ENCODE data around the gene COL27A1. TPM values are rescaled to one million over a fixed set of nuclear protein-coding genes. Genes with fewer than 3 reads are reported as not detected.

Gene COL27A1
- total and polyA plus RNA-seq, 4 donors = 10.9 to 25.6 (median 17.4) TPM

DNA sequence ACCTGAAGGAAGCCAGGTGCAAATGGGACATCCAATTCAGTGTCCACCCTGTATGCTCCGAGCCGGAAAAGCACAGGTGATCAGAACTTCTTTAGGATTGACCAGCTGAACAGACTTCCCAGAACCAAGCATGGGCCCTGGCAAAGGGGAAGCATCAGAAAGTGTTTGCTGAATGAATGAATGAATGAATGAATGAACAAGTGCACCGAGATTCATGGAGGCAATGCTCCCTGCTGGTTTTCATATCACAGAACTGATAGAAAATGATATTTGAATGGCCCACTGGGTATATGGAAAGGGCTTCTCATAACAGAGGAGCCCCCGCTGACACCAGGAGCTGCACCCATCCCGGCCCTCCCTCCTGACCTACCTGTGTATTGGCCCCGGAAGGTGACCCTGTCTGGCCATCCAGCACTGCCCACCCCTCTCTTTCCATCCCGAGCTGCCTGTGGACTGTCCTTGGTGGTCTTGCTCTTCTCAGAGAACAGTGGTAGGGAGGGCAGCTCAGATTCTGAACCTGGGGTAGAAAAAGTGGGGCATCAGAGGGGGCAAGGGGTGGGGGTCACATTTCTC is 190.2 kb downstream of the COL27A1 start:
- Histone ChIP-seq H3K27ac (ENCODE audit: low read depth in 1 of 2, low read length in 1 of 2) (no peak overlapping the region), H3K9me3 (ENCODE audit: control insufficient read depth in 4 of 4, insufficient read depth in 3 of 4, low read length in 3 of 4) (no peaks in the 10 kb centered on the region), H3K27me3 (ENCODE audit: control insufficient read depth in 3 of 3, insufficient read depth in 3 of 3, low read length in 2 of 3) (no peaks in the 10 kb centered on the region), H3K4me3 (no peak overlapping the region), H3K36me3 (ENCODE audit: control insufficient read depth in 4 of 4, insufficient read depth in 4 of 4, low read length in 4 of 4) (peaks cover 0 to 79% (median 58%) of the 10 kb centered on the region in 4 donors), H3K9ac (ENCODE audit: insufficient read depth in 1 of 2, low read length in 2 of 2) (no peak overlapping the region), H3K4me1 (ENCODE audit: control insufficient read depth in 5 of 5, insufficient read depth in 5 of 5, low read length in 5 of 5) (peaks cover 0 to 5% (median 4%) of the 10 kb centered on the region in 5 donors)
- no peak for TF ChIP-seq CTCF (IDR thresholded peaks at IDR 0.05; ENCODE audit: control extremely low read depth, extremely low read depth)
- no peak for DNase-seq
- 89 to 94% methylated on average over 7 of the region's 7 CpGs for WGBS, 2 donors
- ATAC-seq (ENCODE audit: insufficient read depth, low FRiP score) = no peak

- DNase-seq (no peak), ATAC-seq (ENCODE audit: insufficient read depth, low FRiP score) (no peak)
- no peak overlapping the region for H3K9ac ChIP-seq (ENCODE audit: insufficient read depth in 1 of 2, low read length in 2 of 2)
- peaks cover 0 to 77% (median 57%) of the 10 kb centered on the region in 4 donors for H3K36me3 ChIP-seq (ENCODE audit: control insufficient read depth in 4 of 4, insufficient read depth in 4 of 4, low read length in 4 of 4)
- H3K9me3 ChIP-seq (ENCODE audit: control insufficient read depth in 4 of 4, insufficient read depth in 3 of 4, low read length in 3 of 4) = no peaks in the 10 kb centered on the region
- 91% methylated on average over 11 of the region's 11 CpGs for WGBS, 2 donors
- H3K27ac ChIP-seq (ENCODE audit: low read depth in 1 of 2, low read length in 1 of 2) = peak overlapping the region in 1 of 2 donors; percentile 34
- no peak overlapping the region for H3K4me3 ChIP-seq
- peaks cover 0 to 5% (median 4%) of the 10 kb centered on the region in 5 donors for H3K4me1 ChIP-seq (ENCODE audit: control insufficient read depth in 5 of 5, insufficient read depth in 5 of 5, low read length in 5 of 5)
- no peak for TF ChIP-seq CTCF (IDR thresholded peaks at IDR 0.05; ENCODE audit: control extremely low read depth, extremely low read depth)
- no peaks in the 10 kb centered on the region for H3K27me3 ChIP-seq (ENCODE audit: control insufficient read depth in 3 of 3, insufficient read depth in 3 of 3, low read length in 2 of 3)
Observed at GRCh38 chr9:114346146-114346545, 190.8 kb downstream of the COL27A1 start.

- H3K9me3 ChIP-seq (ENCODE audit: control insufficient read depth in 4 of 4, insufficient read depth in 3 of 4, low read length in 3 of 4) = no peaks in the 10 kb centered on the region
- H3K4me1 ChIP-seq (ENCODE audit: control insufficient read depth in 5 of 5, insufficient read depth in 5 of 5, low read length in 5 of 5) = peaks cover 0 to 6% (median 4%) of the 10 kb centered on the region in 5 donors
- H3K27me3 ChIP-seq (ENCODE audit: control insufficient read depth in 3 of 3, insufficient read depth in 3 of 3, low read length in 2 of 3) = no peaks in the 10 kb centered on the region
- no peak overlapping the region for H3K27ac ChIP-seq (ENCODE audit: low read depth in 1 of 2, low read length in 1 of 2)
- no peak for ATAC-seq (ENCODE audit: insufficient read depth, low FRiP score)
- no peak for DNase-seq
- H3K36me3 ChIP-seq (ENCODE audit: control insufficient read depth in 4 of 4, insufficient read depth in 4 of 4, low read length in 4 of 4) = peaks cover 0 to 69% (median 50%) of the 10 kb centered on the region in 4 donors
- 92 to 96% methylated on average over 15 of the region's 15 CpGs for WGBS, 2 donors
- no peak for TF ChIP-seq CTCF (IDR thresholded peaks at IDR 0.05; ENCODE audit: control extremely low read depth, extremely low read depth)
- no peak overlapping the region for H3K4me3 ChIP-seq
- H3K9ac ChIP-seq (ENCODE audit: insufficient read depth in 1 of 2, low read length in 2 of 2) = no peak overlapping the region
Observed at GRCh38 chr9:114347675-114348074, 192.3 kb downstream of the COL27A1 start.

All from lung (tissue), 12 donors.